Epithelial cell of proximal tubule (primary cell): ENCODE results near the gene LRRC36. TPM values are rescaled to one million over a fixed set of nuclear protein-coding genes. Genes with fewer than 3 reads are reported as not detected.

Experiments used
- DNase-seq: peaks from one replicate; pipeline ENCODE4 v3.0.0-alpha.2; 2011; ENCODE audit warnings: low read depth
- H3K4me3 ChIP-seq: 2 replicates; pipeline ENCODE4 v1.5.1; 2011; ENCODE audit warnings: low read depth, mild to moderate bottlenecking, low read length
- total RNA-seq: library from RNA; depleted of rRNA; stranded (reverse); fragments of >200 nt; gene quantifications from 2 replicates; pipeline ENCODE4 v1.2.3, GENCODE V29; 2015
- TF ChIP-seq, protein P1 (sequence below): conservative IDR thresholded peaks from 2 replicates; pipeline ENCODE4 v1.5.1; 2012; ENCODE audit warnings: low read depth, mild to moderate bottlenecking, low read length

The LRRC36 gene
- total RNA-seq, 1 donor from 2014 or later, result 0.52 TPM

DNA sequence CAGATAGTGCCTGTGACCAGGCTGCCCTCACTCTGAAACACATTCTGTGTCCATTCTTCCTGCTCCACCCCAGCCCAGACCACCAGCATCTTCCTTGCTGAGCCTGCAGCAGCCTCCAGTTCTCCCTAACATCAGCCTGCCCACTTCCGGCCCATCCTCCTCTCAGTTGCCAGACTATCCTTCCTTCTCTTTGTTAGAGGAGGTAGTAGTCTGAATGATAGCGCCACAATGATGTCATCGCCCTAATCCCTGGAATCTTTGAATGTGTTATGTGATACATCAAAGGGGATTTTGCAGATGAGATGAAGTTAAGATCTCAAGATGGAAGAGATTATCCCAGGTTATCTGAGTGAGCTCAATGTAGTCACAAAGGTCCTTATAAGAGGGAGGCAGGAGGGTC is 92.9 kb downstream of the LRRC36 start:
- H3K4me3 ChIP-seq, result no peak overlapping the region
- no peak for DNase-seq
- TF ChIP-seq, protein P1, sequence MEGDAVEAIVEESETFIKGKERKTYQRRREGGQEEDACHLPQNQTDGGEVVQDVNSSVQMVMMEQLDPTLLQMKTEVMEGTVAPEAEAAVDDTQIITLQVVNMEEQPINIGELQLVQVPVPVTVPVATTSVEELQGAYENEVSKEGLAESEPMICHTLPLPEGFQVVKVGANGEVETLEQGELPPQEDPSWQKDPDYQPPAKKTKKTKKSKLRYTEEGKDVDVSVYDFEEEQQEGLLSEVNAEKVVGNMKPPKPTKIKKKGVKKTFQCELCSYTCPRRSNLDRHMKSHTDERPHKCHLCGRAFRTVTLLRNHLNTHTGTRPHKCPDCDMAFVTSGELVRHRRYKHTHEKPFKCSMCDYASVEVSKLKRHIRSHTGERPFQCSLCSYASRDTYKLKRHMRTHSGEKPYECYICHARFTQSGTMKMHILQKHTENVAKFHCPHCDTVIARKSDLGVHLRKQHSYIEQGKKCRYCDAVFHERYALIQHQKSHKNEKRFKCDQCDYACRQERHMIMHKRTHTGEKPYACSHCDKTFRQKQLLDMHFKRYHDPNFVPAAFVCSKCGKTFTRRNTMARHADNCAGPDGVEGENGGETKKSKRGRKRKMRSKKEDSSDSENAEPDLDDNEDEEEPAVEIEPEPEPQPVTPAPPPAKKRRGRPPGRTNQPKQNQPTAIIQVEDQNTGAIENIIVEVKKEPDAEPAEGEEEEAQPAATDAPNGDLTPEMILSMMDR, result no peak

DNA sequence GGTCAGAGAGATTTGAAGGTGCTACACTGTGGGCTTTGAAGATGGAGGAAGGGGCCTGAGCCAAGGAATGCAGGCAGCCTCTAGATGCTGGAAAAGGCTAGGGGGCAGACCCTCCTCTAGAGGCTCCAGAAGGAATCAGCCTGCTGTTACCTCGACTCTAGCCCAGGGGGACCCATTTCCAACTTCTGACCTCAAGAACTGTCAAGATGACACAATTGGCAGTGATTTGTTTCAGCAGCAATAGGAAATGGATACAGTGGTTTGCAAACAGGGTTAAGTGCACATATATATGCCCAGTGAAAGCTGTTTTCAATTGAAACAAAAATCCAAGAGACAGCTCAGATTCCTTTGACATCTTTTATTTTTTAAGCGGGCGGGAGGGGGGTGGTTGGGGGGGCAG is 93.3 kb downstream of the LRRC36 start:
- no peak for DNase-seq
- TF ChIP-seq, protein P1, result no peak
- no peak overlapping the region for H3K4me3 ChIP-seq

DNA sequence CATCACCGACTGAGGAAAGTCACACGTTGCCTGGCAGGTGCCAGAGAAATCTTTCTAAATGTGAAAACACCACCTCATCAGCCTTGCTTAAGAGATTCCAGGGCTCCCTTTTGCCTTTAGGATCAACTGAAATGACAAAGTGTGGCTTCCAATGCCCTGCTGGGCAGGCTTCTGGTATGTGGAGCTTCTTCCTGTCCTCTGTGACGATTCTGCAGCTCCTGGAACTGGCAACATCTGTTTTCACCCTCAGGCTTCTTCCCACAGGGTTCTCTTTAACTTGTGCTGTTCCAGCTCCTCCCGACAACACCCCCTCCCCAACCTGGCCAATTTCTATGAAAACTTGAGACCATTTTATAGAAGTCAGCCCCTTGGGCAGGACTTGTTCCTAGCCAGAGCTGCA is 94.4 kb downstream of the LRRC36 start:
- TF ChIP-seq, protein P1, result no peak
- no peak overlapping the region for H3K4me3 ChIP-seq
- no peak for DNase-seq

GRCh38 chr16:67423015-67423414 is 96.4 kb downstream of the LRRC36 start:
- no peak overlapping the region for H3K4me3 ChIP-seq
- TF ChIP-seq, protein P1, result no peak
- DNase-seq, result no peak

DNA sequence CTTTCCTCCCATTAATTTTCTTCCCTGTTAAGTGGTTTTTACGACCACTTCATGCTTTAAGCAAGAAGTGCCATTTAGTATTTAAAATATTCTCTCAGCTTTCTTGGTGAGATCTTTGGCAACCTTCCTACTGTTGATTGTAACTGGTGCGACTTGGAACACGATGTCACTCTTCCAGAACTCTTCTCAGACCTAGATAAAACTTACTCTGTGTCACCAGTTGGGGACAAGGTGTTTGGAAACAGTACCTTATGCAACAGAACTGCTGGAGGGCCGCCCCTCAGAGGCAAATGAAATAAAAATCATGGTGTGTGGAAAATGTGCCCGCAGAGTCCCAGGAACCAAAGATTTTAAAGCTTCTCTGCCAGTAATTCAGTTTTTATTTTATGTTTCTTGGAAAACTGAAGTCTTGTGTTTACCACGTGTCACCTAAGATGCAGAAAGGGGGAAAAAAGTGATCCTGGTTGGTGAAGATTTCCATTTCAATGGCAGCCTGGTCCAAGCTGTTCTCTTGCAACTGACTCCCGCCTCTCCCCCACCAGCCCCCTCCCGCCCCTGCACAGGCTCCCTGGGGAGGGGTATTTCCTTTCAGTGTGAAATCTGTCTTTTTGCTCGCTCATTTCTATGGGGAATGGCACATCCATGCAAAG is 97.1 kb downstream of the LRRC36 start:
- DNase-seq, result no peak
- H3K4me3 ChIP-seq, result no peak overlapping the region
- TF ChIP-seq, protein P1, result no peak

DNA sequence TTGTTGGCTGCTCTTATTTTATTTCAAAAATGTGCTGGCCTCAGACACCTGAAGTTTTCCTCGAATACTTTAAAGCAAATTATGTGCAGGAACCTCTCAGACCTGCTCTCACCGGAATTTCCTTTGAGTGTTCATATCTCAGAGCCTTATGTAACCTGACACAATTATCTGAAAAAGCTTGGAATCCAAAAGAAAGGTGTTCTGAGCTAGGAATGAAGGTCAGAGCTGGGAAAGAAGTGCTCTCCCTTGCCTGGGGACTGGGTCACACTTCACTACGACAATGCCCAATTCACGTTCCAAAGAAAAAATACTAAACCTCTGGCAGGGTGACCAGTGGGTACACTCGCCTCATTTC is 97.6 kb downstream of the LRRC36 start:
- no peak for DNase-seq
- no peak overlapping the region for H3K4me3 ChIP-seq
- TF ChIP-seq, protein P1, result no peak

DNA sequence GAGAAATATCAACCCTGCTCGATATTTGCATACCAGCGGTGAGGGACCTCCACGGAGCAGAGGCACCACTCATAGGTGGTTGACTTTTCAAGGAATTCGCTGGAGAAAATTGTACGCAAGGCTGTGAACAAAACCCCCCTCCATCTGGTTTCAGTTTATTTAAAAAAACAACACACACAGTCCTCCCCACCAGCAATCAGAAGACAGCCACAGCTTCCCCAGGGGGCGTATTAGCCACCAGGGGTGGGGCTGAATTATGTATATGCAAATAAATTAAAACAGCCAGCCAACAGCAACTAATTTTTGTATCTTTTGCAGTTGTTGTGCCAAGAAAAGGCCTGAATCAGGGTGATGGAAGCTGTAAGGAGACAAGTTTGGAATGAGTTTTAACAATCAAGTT is 98.4 kb downstream of the LRRC36 start:
- TF ChIP-seq, protein P1, result no peak
- no peak for DNase-seq
- H3K4me3 ChIP-seq, result no peak overlapping the region
